IMR-90 (cell line): Measurements from ENCODE around the gene ZFX. TPM values are rescaled to one million over a fixed set of nuclear protein-coding genes. Genes with fewer than 3 reads are reported as not detected.
A peak's percentile ranks its signal among the peaks of the same experiment; 100 is the strongest.

ENCODE experiments used
- ATAC-seq: fragments of 200-7000 bp; cut with Tn5 transposase; 2 replicates; pipeline ENCODE4 v1.9.1; 2020; ENCODE audit warnings: low read depth, mild to moderate bottlenecking, moderate library complexity
- BruUV-seq: library from RNA; stranded (reverse); fragments of 400-500 nt; replicated peaks from 2 replicates; lab custom pipeline; 2021; lab: Mats Ljungman, UMichigan
- CTCF ChIA-PET: fragments of 300-600 bp; formaldehyde crosslinking; extraction: SDS; loops from one replicate; lab custom pipeline; 2021; ENCODE audit warnings: antibody characterized with exemption; lab: Yijun Ruan, JAX
- POLR2A ChIA-PET: fragments of 300-600 bp; sonication (Branson Sonifier 250); formaldehyde crosslinking; loops from one replicate; lab custom pipeline; 2022; ENCODE audit warnings: antibody characterized with exemption; ENCODE audit not compliant: unreplicated experiment; lab: Charles Lee
- DNase-seq: peaks from one replicate; pipeline ENCODE4 v3.0.0; 2013
- H2AFZ ChIP-seq: replicated peaks from 2 replicates; pipeline ENCODE3; 2013; ENCODE audit warnings: low read length, mild to moderate bottlenecking; ENCODE audit not compliant: poor library complexity
- H2AK5ac ChIP-seq: 2 replicates; pipeline ENCODE4 v1.6.1; 2013; ENCODE audit warnings: low read depth, low read length, inconsistent platforms
- H2AK9ac ChIP-seq: replicated peaks from 2 replicates; pipeline ENCODE3; 2013; ENCODE audit warnings: mild to moderate bottlenecking, low read depth, low read length, moderate library complexity; ENCODE audit not compliant: poor library complexity
- H2BK120ac ChIP-seq: 2 replicates; pipeline ENCODE4 v1.6.1; 2013; ENCODE audit warnings: low read depth, low read length, inconsistent platforms
- H2BK15ac ChIP-seq: 3 replicates; pipeline ENCODE4 v1.6.1; 2013; ENCODE audit warnings: low read depth, low read length, inconsistent platforms
- H2BK20ac ChIP-seq: 2 replicates; pipeline ENCODE4 v1.6.1; 2013; ENCODE audit warnings: low read depth, mild to moderate bottlenecking, inconsistent platforms, low read length, moderate library complexity
- H2BK5ac ChIP-seq: 2 replicates; pipeline ENCODE4 v1.6.1; 2013; ENCODE audit warnings: mild to moderate bottlenecking, low read depth, low read length, inconsistent platforms; ENCODE audit not compliant: poor library complexity, severe bottlenecking
- H3K14ac ChIP-seq: replicated peaks from 2 replicates; pipeline ENCODE4 v1.6.1; 2013; ENCODE audit warnings: low read depth, low read length, inconsistent platforms
- H3K18ac ChIP-seq: 2 replicates; pipeline ENCODE4 v1.6.1; 2013; ENCODE audit warnings: low read depth, low read length, control low read depth
- H3K23ac ChIP-seq: 2 replicates; pipeline ENCODE4 v1.6.1; 2013; ENCODE audit warnings: low read depth, low read length, inconsistent platforms
- H3K27ac ChIP-seq: 2 replicates; pipeline ENCODE4 v1.5.1; 2013; ENCODE audit warnings: mild to moderate bottlenecking, control low read depth, low read length; ENCODE audit not compliant: insufficient read depth
- H3K27me3 ChIP-seq: 2 replicates; pipeline ENCODE4 v1.6.1; 2013; ENCODE audit warnings: low read length; ENCODE audit not compliant: control insufficient read depth, insufficient read depth
- H3K36me3 ChIP-seq: 2 replicates; pipeline ENCODE4 v1.6.1; 2013; ENCODE audit warnings: low read length, mixed read lengths; ENCODE audit not compliant: control insufficient read depth, insufficient read depth
- H3K4ac ChIP-seq: 2 replicates; pipeline ENCODE4 v1.6.1; 2013; ENCODE audit warnings: low read depth, low read length, inconsistent platforms
- H3K4me1 ChIP-seq: 2 replicates; pipeline ENCODE4 v1.6.1; 2013; ENCODE audit warnings: low read length, mixed read lengths; ENCODE audit not compliant: control insufficient read depth, insufficient read depth
- H3K4me2 ChIP-seq: 2 replicates; pipeline ENCODE4 v1.6.1; 2013; ENCODE audit warnings: low read depth, mild to moderate bottlenecking, control low read depth, low read length, moderate library complexity
- H3K4me3 ChIP-seq: 2 replicates; pipeline ENCODE4 v1.5.1; 2013; ENCODE audit warnings: low read depth, mild to moderate bottlenecking, control low read depth, low read length, moderate library complexity; ENCODE audit not compliant: insufficient read depth
- H3K56ac ChIP-seq: 2 replicates; pipeline ENCODE4 v1.6.1; 2013; ENCODE audit warnings: low read length, inconsistent platforms; ENCODE audit not compliant: insufficient read depth; ENCODE audit errors: extremely low read depth
- H3K79me1 ChIP-seq, 2 experiments: 2 replicates each; pipeline ENCODE4 v1.6.1; 2013; ENCODE audit warnings: low read length in 2 of 2, inconsistent platforms in 1 of 2, low read depth in 1 of 2
- H3K9ac ChIP-seq: 2 replicates; pipeline ENCODE4 v1.6.1; 2013; ENCODE audit warnings: low read depth, low read length, control low read depth
- H3K9me1 ChIP-seq: 2 replicates; pipeline ENCODE4 v1.6.1; 2013; ENCODE audit warnings: low read length, inconsistent platforms; ENCODE audit not compliant: insufficient read depth
- H3K9me3 ChIP-seq: 2 replicates; pipeline ENCODE4 v1.6.1; 2013; ENCODE audit warnings: low read length; ENCODE audit not compliant: control insufficient read depth, insufficient read depth
- H4K20me1 ChIP-seq: 2 replicates; pipeline ENCODE4 v1.6.1; 2013; ENCODE audit warnings: low read length, inconsistent platforms; ENCODE audit not compliant: insufficient read depth
- H4K5ac ChIP-seq: 2 replicates; pipeline ENCODE4 v1.6.1; 2013; ENCODE audit warnings: mild to moderate bottlenecking, low read depth, low read length, control low read depth
- H4K8ac ChIP-seq, 2 experiments: 2 replicates each; pipeline ENCODE4 v1.6.1; 2013; ENCODE audit warnings: low read depth in 2 of 2, low read length in 2 of 2, control low read depth in 1 of 2, inconsistent platforms in 1 of 2
- H4K91ac ChIP-seq: 2 replicates; pipeline ENCODE4 v1.6.1; 2013; ENCODE audit warnings: low read depth, low read length, inconsistent platforms; ENCODE audit not compliant: insufficient read depth
- CHD1 ChIP-seq: IDR thresholded peaks from 2 replicates; pipeline ENCODE4 v1.6.1; 2012; ENCODE audit warnings: low read depth, low read length, improper control_type of control experiment
- MAZ ChIP-seq: IDR thresholded peaks from 2 replicates; pipeline ENCODE4 v1.6.1; 2012; ENCODE audit warnings: low read depth, mild to moderate bottlenecking, low read length, improper control_type of control experiment, moderate library complexity, borderline replicate concordance
- NFE2L2 ChIP-seq: fragments of 150-350 bp; IDR thresholded peaks from 2 replicates; pipeline ENCODE4 v1.6.1; 2016; ENCODE audit warnings: low read depth, mild to moderate bottlenecking, low read length
- WGBS, 2 experiments: methylation state at CpG; one replicate each; pipeline versions ENCODE4 v1.1.5 to v1.1.7; 2013; ENCODE audit warnings: missing lambda C conversion rate in 2 of 2; ENCODE audit not compliant: insufficient read length in 1 of 2; ENCODE audit errors: extremely low coverage in 2 of 2; 5-methylcytosine and 5-hydroxymethylcytosine counted together
- dilution Hi-C: fragments of 300-500 bp; cut with HindIII; formaldehyde crosslinking; loops from one replicate; pipeline ENCODE4 v1.14.3; 2018; ENCODE audit warnings: low sequenced_read_pairs; ENCODE audit not compliant: unreplicated experiment
- in situ Hi-C: fragments of 300-500 bp; cut with MboI; formaldehyde crosslinking; loops from 3 replicates; pipeline ENCODE4 v1.14.3; 2019; ENCODE audit warnings: low sequenced_read_pairs, inconsistent platforms, mixed read lengths
- intact Hi-C: fragments of 100-400 bp; cut with micrococcal nuclease; formaldehyde crosslinking; loops from 2 replicates; pipeline ENCODE4 v1.10.0; 2022
- polyA plus RNA-seq, 3 experiments: library from polyadenylated mRNA; depleted of rRNA; stranded (reverse); fragments of >200 nt; gene quantifications; 2 replicates each; pipeline ENCODE4 v1.2.3, GENCODE V29; 2012; ENCODE audit warnings: low replicate concordance in 1 of 3
- total RNA-seq: library from RNA; depleted of rRNA; stranded (reverse); fragments of >200 nt; gene quantifications from 2 replicates; pipeline ENCODE4 v1.2.3, GENCODE V29; 2012
- TF ChIP-seq, protein P1 (sequence below): fragments of 150-350 bp; IDR thresholded peaks from 2 replicates; pipeline ENCODE4 v1.6.1; 2017; ENCODE audit warnings: mild to moderate bottlenecking, antibody characterized with exemption, low read length, low read depth

ZFX gene
- total and polyA plus RNA-seq, 2 of the 4 experiments (the other 2 are of a cell fraction): 16.0 to 99.3 TPM

DNA sequence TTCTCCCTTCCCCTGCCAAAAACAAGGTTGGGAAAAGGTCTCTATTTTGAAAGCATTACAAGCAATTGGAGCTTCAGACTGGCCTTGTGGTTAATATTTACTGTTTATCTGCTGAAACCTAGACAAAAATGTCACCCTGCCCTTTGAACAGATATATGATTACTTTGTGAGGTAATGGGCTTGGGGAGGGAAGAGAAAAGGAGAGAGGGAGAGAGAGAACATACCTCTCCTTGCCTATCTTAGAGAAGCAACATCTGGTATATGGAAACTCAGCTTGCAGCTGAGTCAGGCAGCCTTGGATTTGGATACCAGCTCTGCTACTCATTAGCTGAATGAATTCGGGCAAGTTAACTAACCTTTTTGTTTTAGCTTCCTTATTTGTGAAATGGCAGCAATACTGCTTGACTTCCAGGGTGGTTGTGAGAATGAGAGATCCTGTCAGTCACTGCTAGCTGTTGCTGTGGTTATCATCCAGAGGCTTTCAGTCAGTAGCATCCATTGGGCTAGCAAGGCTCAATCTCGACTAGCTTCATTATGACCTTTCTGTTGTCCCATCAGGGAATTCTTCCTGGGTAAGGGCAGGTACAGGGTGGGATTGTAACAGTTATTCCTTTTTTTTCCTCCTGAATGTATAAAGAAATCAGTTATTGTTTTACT lies 41.1 kb downstream of the ZFX start:
- peaks cover 12% of the 10 kb centered on the region for H3K9me1 ChIP-seq
- peaks cover 72% of the 10 kb centered on the region for H4K20me1 ChIP-seq
- H2BK120ac ChIP-seq: no peak overlapping the region
- no peak overlapping the region for H4K91ac ChIP-seq
- peak; percentile 85 for ATAC-seq
- no peak overlapping the region for H3K9ac ChIP-seq
- H4K5ac ChIP-seq: no peak overlapping the region
- H3K18ac ChIP-seq: no peak overlapping the region
- BruUV-seq: no TSS peak
- no peak overlapping the region for H2BK5ac ChIP-seq
- in situ Hi-C loops (no loop called here), dilution Hi-C loops (no loop called here), intact Hi-C loops (loop anchor here (5.0 kb wide), 1 partner anchor 38 kb away; no protein-coding TSS in a partner anchor)
- TF ChIP-seq CHD1 (no peak), MAZ (no peak), NFE2L2 (no peak)
- TF ChIP-seq, protein P1, sequence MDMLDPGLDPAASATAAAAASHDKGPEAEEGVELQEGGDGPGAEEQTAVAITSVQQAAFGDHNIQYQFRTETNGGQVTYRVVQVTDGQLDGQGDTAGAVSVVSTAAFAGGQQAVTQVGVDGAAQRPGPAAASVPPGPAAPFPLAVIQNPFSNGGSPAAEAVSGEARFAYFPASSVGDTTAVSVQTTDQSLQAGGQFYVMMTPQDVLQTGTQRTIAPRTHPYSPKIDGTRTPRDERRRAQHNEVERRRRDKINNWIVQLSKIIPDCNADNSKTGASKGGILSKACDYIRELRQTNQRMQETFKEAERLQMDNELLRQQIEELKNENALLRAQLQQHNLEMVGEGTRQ: no peak
- no peak overlapping the region for H4K8ac ChIP-seq
- ChIA-PET CTCF (interaction anchor here (0.5 to 1.0 kb wide), 3 partner anchors 45 to 428 kb away, joined by 3 to 4 read pairs (median 3); no protein-coding TSS in a partner anchor), POLR2A (no interaction called here)
- no peak overlapping the region for H2BK15ac ChIP-seq
- H3K23ac ChIP-seq: no peak overlapping the region
- no peak overlapping the region for H2AFZ ChIP-seq
- no peak overlapping the region for H3K4ac ChIP-seq
- WGBS, 2 experiments: 80% methylated on average over 1 of the region's 2 CpGs; no CpG with 5 or more reads in 1 of the 2 experiments
- H3K4me3 ChIP-seq: no peak overlapping the region
- H3K4me2 ChIP-seq: 0 out of 2 replicates have a peak overlapping the region, but pooled peaks have one; percentile 4
- H2AK9ac ChIP-seq: no peak overlapping the region
- H3K27me3 ChIP-seq: no peaks in the 10 kb centered on the region
- peaks cover 3% of the 10 kb centered on the region for H3K4me1 ChIP-seq
- peaks cover 12 to 61% of the 10 kb centered on the region in 2 experiments for H3K79me1 ChIP-seq
- H3K36me3 ChIP-seq: peaks cover 10% of the 10 kb centered on the region
- no peak overlapping the region; the same call in 1 of the 2 replicates for H3K27ac ChIP-seq
- no peak overlapping the region for H3K14ac ChIP-seq
- peak; percentile 71 for DNase-seq
- H2BK20ac ChIP-seq: no peak overlapping the region
- no peaks in the 10 kb centered on the region for H3K9me3 ChIP-seq
- H3K56ac ChIP-seq: no peak overlapping the region
- H2AK5ac ChIP-seq: no peak overlapping the region
